HG03139 (cell line): ENCODE results near the gene GTF2F1.
"Not testable (repeated sequence)": the region's sequence is repeated elsewhere in the genome, so short reads cannot be mapped to it uniquely, and the experiment has no call there.

Source experiments
- ATAC-seq: cut with Tn5 transposase; IDR thresholded peaks from one replicate; pipeline ENCODE4 v1.9.1; 2021; ENCODE audit not compliant: unreplicated experiment

The GTF2F1 gene

DNA sequence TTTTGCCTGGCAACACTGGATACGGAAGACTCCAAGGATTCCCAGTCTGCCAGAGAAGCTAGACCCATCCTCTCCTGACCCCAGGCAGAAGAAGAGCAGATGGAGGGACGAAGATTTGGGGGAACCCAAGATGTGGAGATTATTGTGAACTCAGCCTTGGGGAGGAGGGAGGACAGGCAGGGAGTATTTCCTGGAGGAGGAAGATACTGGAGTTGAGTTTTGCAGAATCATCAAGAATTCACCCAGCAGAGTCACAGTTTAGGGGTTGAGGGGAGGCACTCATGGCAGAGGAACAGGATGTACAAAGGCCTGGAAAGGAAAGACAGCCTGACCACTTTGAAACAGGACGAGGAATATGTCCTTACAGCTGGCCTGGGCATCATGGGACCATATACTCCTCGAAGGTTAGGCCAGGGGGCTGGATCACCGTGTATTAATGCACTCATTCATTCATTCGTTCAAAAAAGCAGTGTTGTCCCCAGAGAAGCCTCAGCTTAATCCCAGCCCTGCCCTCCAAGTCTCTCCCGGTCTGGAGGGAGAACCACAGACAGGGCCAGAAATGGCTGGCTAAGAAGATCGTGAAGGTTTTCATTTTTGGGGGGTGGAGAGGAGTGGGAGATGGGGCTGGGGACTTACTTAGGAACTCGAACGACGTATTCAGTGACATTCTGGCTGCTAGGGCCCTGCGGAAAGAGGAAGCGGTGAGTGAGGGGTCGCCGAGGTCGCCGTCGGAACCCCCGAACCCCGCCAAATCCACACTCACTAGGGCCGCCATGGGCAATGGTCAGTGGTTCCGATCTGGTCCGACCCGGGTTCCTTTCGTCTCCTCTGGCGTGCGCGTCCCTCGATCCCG lies 517 bp downstream of the GTF2F1 start:
- no peak for ATAC-seq

DNA sequence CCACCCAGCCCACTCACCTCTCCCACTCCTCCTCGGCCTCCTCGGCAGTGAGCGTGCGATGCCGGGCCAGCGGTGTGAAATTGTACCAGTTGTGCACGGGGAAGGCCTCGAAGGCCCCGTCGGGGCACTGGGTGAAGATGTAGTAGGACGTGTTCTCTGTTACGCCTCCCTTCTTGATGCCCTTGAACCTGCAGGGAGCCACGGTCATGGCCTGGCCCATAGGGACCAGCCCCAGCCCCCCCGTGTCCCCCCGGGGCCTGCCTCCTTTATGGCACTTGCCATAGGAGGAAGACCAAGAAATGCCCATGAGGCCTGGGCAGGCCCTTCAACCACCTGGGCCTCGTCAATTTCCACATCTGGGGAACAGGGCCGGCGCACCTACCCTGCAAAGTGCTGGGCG lies 5.6 kb downstream of the GTF2F1 start:
- no peak for ATAC-seq

DNA sequence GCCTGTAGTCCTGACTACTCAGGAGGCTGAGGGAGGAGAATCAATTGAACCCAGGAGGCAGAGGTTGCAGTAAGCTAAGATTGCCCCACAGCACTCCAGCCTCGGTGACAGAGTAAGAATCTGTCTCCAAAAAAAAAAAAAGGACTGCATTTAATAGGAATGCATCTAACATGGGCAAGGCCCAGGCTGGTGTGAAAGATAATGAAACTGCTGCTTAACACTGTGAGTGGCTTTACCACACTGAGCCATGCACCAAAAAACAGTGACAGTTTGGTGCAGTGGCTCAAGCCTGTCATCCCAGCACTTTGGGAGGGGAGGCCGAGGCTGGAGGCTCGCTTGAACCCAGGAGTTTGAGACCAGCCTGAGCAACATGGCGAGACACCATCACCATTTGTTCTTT lies 8.6 kb downstream of the GTF2F1 start:
- no peak for ATAC-seq

DNA sequence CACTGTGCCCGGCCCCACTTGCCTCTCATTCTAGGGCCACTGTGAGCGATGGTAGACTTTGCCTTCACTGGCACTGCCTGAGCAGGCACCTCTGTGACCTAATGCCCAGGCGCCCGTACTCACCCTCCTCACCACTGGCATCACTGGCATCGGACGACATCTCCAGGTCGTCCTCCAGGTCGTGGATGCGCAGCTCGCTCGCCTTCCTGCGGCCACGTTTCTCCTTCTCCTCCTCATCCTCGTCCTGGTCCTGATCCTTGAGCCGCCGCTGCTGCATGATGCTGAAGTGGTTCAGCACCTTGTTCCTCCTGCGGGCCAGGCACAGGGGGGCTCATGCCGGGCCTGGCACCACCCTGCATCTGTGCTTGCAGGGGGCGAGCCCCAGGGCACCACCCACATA lies 9.8 kb downstream of the GTF2F1 start:
- no peak for ATAC-seq

DNA sequence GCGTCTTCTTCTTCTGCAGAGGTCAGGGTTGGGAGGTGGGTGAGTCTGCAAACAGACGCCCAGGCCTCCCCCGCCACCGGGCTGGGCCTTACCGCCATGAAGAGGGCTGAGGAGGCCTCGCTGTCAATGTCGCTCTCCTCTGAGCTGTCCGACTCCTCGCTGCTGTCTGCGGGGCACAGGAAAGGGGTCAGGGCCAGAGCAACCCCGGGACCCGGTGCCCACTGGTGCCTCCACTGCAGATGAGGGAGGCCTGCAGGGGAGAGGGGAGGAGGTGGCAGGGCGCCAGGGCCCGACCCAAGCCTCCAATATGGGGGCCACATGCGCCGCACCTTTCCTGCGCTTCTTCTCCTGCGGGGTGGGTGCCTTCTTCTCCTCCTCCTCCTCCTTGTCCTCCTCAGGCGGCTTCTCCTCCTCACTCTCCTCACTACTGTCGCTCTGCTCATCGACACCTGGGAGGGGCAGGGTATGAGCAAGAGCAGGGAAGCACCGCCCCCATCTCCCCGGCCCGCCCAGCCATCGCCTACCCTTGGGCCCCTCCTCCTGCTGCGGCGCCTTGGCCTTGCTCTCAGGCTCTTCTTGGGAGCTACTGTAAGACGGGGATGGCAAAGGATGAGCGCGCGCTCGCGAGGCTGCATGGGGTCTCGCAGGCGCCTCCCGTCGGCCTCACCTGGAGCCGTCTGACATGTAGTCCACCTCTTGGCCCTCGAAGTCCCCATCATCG lies 11.8 kb downstream of the GTF2F1 start:
- no peak for ATAC-seq

DNA sequence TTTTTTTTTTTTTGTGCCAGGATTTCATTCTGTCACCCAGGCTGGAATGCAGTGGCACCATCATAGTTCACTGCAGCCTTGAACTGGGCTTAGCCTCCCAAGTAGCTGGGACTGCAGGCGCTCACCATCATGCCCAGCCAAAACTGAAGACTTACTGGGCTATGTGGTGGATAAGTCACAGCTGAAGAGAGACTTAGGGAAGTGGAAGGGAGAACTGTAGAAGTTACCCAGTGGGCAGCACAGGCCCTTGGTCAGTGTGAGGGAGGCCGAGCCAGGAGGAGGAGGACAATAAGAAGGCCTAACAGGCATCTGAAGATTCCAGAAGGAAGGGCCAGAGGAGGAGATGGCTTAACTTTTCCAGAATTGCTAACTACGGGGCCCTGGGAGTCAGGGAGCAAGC lies 13.2 kb downstream of the GTF2F1 start:
- no peak for ATAC-seq

DNA sequence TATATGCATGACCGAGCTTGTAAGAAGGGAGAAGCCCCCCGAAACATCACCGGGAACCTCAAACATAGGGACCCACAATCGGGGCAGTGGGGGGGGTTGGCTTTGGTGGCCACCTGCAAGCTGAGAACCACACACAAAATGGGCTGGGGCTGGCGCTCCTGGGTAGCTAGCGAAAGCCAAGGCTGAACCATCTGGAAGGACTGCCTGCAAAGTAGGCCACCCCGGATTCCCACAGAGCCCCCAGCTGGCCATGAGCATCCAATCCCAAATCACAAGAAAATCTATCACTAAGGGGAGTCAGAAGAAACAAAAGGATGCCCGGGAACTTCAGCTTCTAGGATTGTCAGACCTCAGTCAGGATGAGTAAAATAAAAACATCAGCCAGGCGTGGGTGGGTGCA lies 14.5 kb downstream of the GTF2F1 start:
- no peak for ATAC-seq

DNA sequence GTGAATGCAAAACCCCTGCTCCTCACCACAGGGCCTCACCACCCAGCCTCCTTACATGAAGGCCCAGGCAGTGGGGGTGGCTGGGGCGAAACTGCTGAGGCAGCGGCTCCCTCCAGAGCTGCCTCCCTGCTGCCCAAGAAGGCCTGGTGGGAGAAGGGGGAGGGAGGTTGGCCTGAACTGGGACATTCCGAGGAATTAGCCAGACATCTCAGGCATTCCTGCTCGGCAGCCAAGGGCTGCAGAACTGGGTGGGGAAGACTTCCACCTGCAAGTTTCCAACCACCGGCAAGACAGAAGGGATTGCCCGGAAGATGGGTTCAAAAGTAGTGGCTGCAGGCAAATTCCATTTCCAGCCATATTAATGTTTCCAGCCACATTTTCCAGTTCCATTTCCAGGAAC lies 14.9 kb downstream of the GTF2F1 start:
- no peak for ATAC-seq

DNA sequence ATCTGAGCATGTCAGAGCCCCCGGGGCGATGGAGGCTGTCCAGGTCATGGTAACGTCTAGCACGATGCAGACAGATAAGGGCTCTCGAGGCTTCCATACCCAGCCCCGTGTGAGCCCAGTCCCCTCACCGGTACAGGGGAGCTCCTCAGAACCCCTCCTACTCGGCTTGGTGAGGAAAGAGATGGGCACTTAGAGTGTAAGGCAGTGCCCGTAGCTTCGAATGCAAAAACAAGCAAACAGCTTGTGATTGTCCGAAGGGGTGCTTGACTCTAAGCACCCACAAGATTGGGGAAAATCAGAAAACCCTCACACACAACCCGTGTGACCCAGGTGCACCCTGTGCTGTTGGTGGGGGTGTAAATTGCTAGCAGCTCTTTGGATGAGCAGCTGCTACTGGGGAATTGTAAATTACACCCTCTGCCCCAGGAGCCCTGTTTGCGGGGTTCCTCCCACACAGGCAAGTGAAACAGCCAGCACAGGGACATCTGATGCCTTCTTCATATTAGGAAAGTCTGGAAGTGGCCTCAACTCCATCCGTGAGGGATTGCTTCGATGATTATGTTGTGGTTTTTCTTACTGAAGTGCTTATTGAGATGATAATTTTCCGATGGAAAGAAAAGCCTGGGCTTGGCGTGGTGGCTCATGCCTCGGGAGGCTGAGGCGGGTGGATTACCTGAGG lies 16.3 kb downstream of the GTF2F1 start:
- no peak for ATAC-seq

DNA sequence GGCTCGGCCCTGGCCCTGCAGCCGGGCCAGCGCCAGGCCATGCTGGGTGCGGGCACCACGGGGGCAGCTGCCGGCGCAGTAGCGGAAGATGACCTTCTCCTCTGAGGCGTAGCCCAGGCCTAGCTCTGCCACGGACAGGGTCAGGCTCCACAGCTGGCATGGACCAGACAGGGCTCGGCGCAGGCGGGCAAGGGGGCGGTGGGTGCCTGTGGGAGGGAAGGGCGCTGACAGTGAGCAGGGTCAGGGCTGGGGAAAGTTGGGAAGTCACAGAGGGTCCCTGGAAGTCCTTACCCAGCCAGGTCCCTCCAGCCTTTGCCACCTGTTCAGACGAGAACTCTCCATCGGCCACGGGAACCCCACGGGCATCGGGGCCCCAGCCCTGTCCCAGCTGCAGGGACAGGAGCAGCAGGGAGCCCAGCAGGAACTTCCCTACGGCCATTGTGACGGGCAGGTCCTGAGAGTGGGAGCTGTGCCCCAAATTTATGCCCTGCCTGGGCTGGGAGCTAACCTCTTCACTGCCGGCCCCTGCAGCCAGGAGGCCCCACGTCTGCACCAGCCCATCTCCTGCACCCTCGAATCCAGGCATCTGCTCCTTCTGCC lies 17.5 kb downstream of the GTF2F1 start, which contains the start of gene PSPN:
Gene PSPN (minus strand): TSS at position 523 of the 600 bp plus-strand sequence. CDS start 84 bp downstream, at position 439.
- ATAC-seq, result no peak

DNA sequence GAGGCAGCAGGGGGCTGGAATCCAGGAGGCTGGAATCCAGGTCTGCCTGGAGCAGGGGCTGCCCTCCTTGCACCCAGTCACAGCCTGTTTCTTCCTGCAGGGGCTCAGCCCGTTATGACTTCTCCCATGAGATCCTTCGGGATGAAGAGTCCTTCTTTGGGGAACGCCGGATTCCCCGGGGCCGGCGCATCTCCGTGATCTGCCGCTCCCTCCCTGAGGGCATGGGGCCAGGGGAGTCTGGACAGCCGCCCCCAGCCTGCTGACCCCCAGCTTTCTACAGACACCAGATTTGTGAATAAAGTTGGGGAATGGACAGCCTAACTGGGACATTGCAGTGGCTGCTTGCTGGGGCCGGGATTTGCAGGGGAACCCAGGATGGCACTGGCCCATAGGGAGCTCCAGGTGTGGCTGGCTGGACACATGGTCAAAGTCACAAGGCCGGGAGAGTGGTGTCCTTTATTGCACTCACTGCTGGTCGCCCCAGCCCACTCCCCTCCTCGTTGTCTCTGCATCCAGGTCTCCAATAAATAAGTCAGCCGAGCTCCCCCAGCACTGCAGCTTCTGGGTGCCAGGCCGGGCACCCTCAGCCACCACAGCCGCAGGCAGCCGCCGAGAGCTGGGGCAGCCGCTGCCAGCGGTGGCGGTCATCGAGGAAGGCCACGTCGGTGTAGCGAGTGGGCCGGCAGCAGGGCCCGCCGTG lies 18.1 kb downstream of the GTF2F1 start:
- ATAC-seq, result no peak

DNA sequence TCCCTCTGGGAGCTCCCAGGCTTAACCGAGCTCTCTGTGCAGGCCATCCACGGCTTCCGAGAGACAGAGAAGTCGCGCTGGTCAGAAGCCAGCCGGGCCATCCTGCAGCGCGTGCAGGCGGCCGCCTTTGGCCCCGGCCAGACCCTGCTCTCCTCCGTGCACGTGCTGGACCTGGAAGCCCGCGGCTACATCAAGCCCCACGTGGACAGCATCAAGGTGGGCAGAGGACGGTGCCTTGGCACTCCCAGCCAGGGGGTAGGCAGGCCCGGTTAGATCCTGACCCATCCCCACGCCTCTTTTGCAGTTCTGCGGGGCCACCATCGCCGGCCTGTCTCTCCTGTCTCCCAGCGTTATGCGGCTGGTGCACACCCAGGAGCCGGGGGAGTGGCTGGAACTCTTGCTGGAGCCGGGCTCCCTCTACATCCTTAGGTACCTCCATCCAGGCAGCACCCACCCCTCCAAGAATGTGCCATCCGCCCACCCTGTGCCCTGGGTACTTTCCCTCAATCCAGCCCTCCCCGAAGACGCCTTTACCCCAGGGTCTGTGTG lies 18.7 kb downstream of the GTF2F1 start:
- no peak for ATAC-seq

DNA sequence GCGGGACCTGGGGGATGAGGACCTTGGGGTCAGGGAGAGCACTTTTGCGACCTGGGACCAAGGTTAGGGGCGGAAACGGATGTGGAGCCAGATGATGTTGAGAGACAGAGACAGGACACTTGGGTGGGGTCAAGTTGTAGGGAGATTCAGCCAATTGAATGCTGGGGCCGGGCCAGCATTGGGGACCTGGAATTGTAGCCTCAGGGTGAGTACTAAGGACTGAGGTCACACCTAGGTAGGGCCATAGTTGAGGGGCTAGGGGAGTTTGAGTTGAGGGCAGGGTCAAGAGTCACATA lies 19.2 kb downstream of the GTF2F1 start:
- ATAC-seq, result no peak

DNA sequence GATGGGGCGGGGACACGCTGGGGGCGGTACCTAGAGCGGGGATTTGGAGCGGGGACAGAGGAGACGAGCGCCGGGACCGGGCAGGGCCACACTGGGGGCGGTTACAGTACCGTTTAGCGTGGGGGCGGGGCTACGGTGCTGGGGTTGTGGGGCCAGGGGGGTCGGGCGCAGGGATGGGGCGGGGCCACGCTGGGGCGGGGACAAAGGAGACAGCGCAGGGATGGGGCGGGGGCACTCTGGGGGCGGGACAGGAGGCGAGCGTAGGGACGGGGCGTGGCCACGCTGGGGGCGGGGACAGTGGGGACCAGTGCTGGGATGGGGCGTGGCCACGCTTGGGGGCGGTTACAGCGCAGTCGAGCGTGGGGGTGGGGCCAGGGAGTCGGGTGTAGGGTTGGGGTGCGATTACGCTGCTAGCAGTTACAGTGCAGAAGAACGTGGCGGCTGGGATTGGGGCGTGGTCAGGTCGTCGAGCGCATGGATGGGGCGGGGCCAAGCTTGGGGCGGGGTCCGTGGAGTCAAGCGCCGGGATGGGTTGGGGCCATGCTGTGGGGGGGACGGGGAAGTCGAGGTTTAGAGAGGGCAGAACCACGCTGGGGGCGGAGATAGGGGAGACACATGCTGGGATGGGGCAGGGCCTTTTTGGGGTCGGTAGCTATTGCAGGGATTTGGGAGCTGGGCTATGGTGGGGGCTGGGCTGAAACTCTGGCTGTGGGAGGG lies 19.7 kb downstream of the GTF2F1 start:
- ATAC-seq, result peak; percentile 46

DNA sequence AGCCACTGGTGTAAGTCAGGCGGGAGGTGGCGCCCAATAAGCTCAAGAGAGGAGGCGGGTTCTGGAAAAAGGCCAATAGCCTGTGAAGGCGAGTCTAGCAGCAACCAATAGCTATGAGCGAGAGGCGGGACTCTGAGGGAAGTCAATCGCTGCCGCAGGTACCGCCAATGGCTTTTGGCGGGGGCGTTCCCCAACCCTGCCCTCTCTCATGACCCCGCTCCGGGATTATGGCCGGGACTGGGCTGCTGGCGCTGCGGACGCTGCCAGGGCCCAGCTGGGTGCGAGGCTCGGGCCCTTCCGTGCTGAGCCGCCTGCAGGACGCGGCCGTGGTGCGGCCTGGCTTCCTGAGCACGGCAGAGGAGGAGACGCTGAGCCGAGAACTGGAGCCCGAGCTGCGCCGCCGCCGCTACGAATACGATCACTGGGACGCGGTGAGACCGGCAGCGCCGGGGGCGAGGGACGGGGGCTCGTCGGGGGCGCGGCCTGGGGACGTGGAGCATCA lies 20.3 kb downstream of the GTF2F1 start, which contains the start of gene ALKBH7:
Gene ALKBH7 (plus strand): TSS at position 201 of the 502 bp plus-strand sequence. CDS start 27 bp downstream, at position 228.
- peak; percentile 71 for ATAC-seq

DNA sequence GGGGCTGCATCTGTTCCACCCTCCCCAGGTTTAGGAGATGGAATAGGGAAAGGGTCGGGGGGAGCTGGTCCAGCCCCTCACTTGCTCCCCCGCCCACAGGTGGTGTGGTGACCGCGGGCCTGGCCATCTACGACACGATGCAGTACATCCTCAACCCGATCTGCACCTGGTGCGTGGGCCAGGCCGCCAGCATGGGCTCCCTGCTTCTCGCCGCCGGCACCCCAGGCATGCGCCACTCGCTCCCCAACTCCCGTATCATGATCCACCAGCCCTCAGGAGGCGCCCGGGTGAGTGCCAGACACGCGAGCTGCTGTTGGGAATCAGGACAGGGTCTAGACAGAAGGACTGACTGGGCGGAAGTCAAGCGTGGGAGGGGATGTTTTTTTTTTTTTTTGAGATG lies 28.6 kb downstream of the GTF2F1 start:
- no peak for ATAC-seq

DNA sequence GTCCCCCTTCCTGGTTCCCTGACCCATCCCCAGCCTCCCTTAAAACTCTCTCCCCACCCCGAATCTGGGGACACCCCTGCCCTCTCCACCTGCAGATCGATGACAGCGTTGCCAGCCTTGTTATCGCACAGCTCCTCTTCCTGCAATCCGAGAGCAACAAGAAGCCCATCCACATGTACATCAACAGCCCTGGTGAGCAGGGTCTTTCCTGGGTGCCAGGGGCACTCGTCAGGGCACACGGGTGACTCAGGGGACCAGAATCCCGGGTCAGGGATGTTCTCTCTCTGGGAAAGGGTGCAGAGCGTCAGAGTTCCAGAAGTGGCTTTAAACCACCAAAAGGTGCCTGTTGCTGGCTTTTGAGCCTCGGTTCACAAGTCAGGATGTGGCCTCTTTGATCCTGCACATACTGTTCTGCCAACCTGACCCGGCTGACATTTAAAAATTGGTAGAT lies 30.6 kb downstream of the GTF2F1 start:
- ATAC-seq, result no peak

DNA sequence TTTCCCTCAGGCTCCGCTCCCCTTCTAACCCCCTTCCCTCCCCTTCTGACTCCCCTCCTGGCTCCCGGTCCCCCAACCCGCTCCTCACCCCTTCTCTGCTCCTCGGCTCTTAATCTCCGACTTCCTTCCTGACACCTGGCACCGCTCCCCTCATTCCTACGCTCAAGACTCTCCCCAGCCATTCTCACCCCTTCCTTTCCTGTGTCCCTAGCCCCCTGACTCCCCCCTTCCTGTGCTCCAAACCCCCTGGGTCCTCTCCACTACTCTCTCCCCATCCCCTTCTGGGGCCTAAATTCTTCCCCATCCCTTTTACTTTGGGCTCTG lies 31.0 kb downstream of the GTF2F1 start:
- ATAC-seq, result no peak

DNA sequence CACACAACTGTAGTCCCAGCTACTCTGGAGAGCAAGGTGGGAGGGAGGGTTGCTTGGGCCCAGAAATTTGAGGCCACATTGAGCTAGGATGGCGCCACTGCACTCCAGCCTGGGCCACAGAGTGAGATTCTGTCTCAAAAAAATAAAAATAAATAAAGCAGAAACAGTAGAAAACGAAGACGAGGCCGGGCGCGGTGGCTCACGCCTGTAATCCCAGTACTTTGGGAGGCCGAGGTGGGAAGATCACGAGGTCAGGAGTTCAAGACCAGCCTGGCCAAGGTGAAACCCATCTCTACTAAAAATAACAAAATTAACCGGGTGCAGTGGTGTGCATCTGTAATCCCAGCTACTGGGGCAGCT lies 32.1 kb downstream of the GTF2F1 start:
- not testable (repeated sequence) for ATAC-seq

DNA sequence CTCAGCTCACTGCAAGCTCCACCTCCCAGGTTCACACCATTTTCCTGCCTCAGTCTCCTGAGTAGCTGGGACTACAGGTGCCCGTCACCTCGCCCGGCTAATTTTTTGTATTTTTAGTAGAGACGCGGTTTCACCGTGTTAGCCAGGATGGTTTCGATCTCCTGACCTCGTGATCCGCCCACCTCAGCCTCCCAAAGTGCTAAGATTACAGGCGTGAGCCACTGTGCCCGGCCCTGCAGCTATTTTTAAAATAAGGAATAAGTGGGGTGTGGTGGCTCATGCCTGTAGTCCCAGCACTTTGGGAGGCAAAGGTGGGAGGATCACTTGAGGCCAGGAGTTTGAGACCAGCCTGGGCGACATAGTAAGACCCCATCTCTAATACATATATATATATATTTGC lies 32.5 kb downstream of the GTF2F1 start:
- ATAC-seq, result not testable (repeated sequence)
